BE2C (cell line): ENCODE measurements around the gene LY86.
"Not testable (repeated sequence)": the region's sequence is repeated elsewhere in the genome, so short reads cannot be mapped to it uniquely, and the experiment has no call there.

Source experiments
- DNase-seq: peaks from one replicate; pipeline ENCODE4 v3.0.0-alpha.2; 2020
- H3K27me3 ChIP-seq: fragments of 250-450 bp; sonication (Bioruptor Pico); 2 replicates; pipeline ENCODE4 v1.5.1; 2020; ENCODE audit warnings: mild to moderate bottlenecking
- H3K36me3 ChIP-seq: fragments of 250-450 bp; sonication (Bioruptor Pico); 2 replicates; pipeline ENCODE4 v1.5.1; 2020; ENCODE audit warnings: mild to moderate bottlenecking
- H3K4me1 ChIP-seq: fragments of 250-450 bp; sonication (Bioruptor Pico); 2 replicates; pipeline ENCODE4 v1.5.1; 2020
- H3K4me3 ChIP-seq: 2 replicates; pipeline ENCODE4 v1.5.1; 2011; ENCODE audit warnings: low read depth, low read length
- H3K9me3 ChIP-seq: fragments of 250-450 bp; sonication (Bioruptor Pico); 2 replicates; pipeline ENCODE4 v1.5.1; 2020
- CTCF ChIP-seq: IDR thresholded peaks from 2 replicates; pipeline ENCODE4 v1.5.1; 2012; ENCODE audit warnings: mild to moderate bottlenecking, low read depth, low read length

Gene LY86

DNA sequence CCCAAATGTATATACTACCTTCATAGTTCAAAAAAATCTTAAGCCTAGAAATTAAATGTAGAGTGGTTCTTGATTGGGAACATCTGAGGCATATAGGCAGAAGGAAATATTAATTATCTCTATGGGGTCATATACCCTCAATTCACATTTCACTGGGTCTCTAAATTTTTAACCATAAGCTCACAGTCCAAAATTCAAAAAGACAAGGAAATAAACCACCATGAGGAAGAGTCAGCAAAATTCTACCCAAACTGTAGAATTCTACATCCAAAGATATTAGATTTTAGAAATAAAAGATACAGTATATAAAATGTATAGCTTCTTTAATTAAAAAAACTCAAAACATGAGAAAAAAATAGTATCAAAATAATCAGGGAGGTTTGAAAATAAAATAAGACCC lies 15.5 kb downstream of the LY86 start:
- Histone ChIP-seq H3K9me3 (no peaks in the 10 kb centered on the region), H3K36me3 (no peaks in the 10 kb centered on the region), H3K4me1 (no peaks in the 10 kb centered on the region), H3K27me3 (no peaks in the 10 kb centered on the region), H3K4me3 (no peak overlapping the region)
- TF ChIP-seq CTCF: no peak
- no peak for DNase-seq

- Histone ChIP-seq H3K4me1 (no peaks in the 10 kb centered on the region), H3K36me3 (no peaks in the 10 kb centered on the region), H3K4me3 (no peak overlapping the region), H3K9me3 (no peaks in the 10 kb centered on the region), H3K27me3 (no peaks in the 10 kb centered on the region)
- TF ChIP-seq CTCF: no peak
- no peak for DNase-seq
Measured at GRCh38 chr6:6604566-6604965, 16.0 kb downstream of the LY86 start.

DNA sequence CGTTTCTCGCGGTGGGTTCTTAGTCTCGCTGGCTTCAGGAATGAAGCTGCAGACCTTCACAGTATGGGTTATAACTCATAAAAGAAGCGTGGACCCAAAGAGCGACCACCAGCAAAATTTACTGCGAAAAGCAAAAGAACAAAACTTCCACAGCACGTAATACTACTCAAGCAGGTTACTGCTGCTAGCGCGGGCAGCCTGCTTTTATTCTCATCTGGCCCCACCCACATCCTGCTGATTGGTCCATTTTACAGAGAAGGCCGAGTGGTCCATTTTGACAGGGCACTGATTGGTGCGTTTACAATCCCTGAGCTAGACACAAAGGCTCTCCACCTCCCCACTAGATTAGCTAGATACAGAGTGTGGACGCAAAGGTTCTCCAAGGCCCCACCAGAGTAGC lies 17.4 kb downstream of the LY86 start:
- no peaks in the 10 kb centered on the region for H3K4me1 ChIP-seq
- no peak for DNase-seq
- no peak overlapping the region for H3K4me3 ChIP-seq
- H3K9me3 ChIP-seq: no peaks in the 10 kb centered on the region
- H3K27me3 ChIP-seq: no peaks in the 10 kb centered on the region
- H3K36me3 ChIP-seq: no peaks in the 10 kb centered on the region
- no peak for TF ChIP-seq CTCF

DNA sequence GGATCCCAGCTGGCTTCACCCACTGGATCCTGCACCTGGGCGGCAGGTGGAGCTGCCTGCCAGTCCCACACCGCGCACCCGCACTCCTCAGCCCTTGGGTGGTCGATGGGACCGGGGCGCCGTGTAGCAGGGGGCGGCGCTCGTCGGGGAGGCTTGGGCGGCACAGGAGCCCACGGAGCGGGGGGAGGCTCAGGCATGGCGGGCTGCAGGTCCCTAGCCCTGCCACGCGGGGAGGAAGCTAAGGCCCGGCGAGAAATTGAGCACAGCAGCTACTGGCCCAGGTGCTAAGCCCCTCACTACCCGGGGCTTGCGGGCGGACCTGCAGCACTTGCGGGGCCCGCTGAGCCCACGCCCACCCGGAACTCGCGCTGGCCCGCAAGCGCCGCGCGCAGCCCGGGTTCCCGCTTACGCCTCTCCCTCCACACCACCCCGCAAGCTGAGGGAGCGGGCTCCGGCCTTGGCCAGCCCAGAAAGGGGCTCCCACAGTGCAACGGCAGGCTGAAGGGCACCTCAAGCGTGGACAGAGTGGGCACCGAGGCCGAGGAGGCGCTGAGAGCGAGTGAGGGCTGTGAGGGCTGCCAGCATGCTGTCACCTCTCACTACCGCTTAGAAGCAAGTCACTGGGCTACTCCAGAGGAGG lies 18.0 kb downstream of the LY86 start:
- not testable (repeated sequence) for H3K36me3 ChIP-seq, H3K4me3 ChIP-seq, DNase-seq, H3K27me3 ChIP-seq, H3K4me1 ChIP-seq, H3K9me3 ChIP-seq

GRCh38 chr6:6609450-6609849 lies 20.9 kb downstream of the LY86 start:
- Histone ChIP-seq H3K27me3 (no peaks in the 10 kb centered on the region), H3K9me3 (no peaks in the 10 kb centered on the region), H3K4me1 (no peaks in the 10 kb centered on the region), H3K4me3 (no peak overlapping the region), H3K36me3 (no peaks in the 10 kb centered on the region)
- DNase-seq: no peak
- TF ChIP-seq CTCF: no peak

- Histone ChIP-seq H3K4me3 (no peak overlapping the region), H3K9me3 (no peaks in the 10 kb centered on the region), H3K36me3 (no peaks in the 10 kb centered on the region), H3K4me1 (no peaks in the 10 kb centered on the region), H3K27me3 (no peaks in the 10 kb centered on the region)
- no peak for DNase-seq
- no peak for TF ChIP-seq CTCF
Measured at GRCh38 chr6:6610031-6610591, 21.6 kb downstream of the LY86 start.
